ENCODE results near the gene ZNF414. TPM values are rescaled to one million over a fixed set of nuclear protein-coding genes. Genes with fewer than 3 reads are reported as not detected.

ZNF414 gene
- total RNA-seq, 1 donor from 2014 or later = 29.9 TPM

DNA sequence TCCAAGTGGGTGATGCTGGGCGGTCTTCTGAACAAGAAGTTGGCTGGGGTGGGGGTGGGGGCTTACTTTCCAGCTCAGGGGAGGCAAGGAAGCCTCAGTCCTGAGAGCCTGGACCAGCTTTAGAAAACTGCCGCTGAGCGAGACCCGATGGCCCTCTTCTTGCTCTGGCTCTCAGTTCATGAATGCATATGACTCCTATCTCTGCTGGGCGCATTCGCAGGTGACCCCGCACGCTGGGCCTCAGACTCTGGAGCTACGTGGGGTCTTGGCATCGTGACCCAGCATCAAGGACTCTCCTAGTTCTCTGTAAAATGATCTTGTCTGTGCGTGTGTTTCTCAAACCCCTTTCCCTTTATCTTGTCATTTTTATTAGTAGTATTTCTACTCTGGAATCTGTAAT lies 31.3 kb downstream of the ZNF414 start:
- no peaks in the 10 kb centered on the region for H3K27me3 Mint-ChIP-seq (ENCODE audit: unreplicated experiment)
- TF ChIP-seq, protein P1, sequence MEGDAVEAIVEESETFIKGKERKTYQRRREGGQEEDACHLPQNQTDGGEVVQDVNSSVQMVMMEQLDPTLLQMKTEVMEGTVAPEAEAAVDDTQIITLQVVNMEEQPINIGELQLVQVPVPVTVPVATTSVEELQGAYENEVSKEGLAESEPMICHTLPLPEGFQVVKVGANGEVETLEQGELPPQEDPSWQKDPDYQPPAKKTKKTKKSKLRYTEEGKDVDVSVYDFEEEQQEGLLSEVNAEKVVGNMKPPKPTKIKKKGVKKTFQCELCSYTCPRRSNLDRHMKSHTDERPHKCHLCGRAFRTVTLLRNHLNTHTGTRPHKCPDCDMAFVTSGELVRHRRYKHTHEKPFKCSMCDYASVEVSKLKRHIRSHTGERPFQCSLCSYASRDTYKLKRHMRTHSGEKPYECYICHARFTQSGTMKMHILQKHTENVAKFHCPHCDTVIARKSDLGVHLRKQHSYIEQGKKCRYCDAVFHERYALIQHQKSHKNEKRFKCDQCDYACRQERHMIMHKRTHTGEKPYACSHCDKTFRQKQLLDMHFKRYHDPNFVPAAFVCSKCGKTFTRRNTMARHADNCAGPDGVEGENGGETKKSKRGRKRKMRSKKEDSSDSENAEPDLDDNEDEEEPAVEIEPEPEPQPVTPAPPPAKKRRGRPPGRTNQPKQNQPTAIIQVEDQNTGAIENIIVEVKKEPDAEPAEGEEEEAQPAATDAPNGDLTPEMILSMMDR (IDR thresholded peaks at IDR 0.05) = no peak
- DNase-seq (ENCODE audit: extremely low spot score, unreplicated experiment) = no peak
- H3K27ac Mint-ChIP-seq (ENCODE audit: unreplicated experiment) = no peak overlapping the region
- H3K4me1 Mint-ChIP-seq (ENCODE audit: unreplicated experiment) = peaks cover 12% of the 10 kb centered on the region
- H3K4me3 Mint-ChIP-seq (ENCODE audit: unreplicated experiment) = no peak overlapping the region
- H3K36me3 Mint-ChIP-seq (ENCODE audit: unreplicated experiment) = peaks cover 33% of the 10 kb centered on the region
- no peaks in the 10 kb centered on the region for H3K9me3 Mint-ChIP-seq (ENCODE audit: unreplicated experiment)

DNA sequence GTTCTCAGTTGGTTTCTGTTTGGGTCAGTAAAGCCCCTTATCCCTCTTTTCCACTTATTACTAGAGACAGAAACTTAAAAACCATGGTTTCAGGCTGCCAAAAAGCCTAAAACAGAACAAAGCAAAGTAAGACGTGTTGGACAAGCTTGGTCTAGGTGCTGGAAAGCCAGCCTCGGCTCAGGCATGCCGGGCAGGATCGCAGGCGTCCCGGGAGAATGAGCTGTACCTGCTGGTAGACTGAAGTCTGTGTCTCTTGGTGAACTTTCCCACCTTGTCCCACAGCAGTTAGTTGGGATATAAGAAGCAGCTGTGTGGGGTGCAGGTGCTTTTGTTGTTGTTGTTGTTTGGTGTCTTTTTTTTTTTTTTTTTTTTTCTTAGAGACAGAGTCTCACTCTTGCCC lies 32.4 kb downstream of the ZNF414 start:
- TF ChIP-seq, protein P1 (IDR thresholded peaks at IDR 0.05) = no peak
- Mint-ChIP-seq H3K36me3 (ENCODE audit: unreplicated experiment) (peaks cover 30% of the 10 kb centered on the region), H3K4me1 (ENCODE audit: unreplicated experiment) (peaks cover 16% of the 10 kb centered on the region), H3K4me3 (ENCODE audit: unreplicated experiment) (no peak overlapping the region), H3K27me3 (ENCODE audit: unreplicated experiment) (no peaks in the 10 kb centered on the region), H3K9me3 (ENCODE audit: unreplicated experiment) (no peaks in the 10 kb centered on the region), H3K27ac (ENCODE audit: unreplicated experiment) (no peak overlapping the region)
- DNase-seq (ENCODE audit: extremely low spot score, unreplicated experiment) = no peak

DNA sequence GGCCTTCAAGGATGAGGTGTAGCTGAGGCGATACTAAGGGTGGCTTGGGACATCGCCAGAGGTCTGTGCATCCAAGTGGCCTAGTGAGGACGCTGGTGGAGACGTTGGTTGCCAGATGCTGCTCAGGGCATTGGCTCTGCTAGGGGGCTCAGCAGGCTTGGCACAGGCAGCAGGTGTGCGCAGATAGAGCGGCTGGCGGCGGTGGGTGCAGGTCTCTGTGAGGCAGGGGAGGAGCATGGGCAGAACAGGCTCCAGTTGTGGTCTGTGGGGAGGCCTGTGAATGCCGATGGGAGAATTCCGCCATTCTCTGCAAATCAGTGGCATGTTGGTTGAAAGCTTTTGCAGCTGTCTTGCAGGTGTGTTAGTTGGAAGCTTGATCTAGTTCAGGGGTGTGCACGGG lies 32.8 kb downstream of the ZNF414 start:
- Mint-ChIP-seq H3K9me3 (ENCODE audit: unreplicated experiment) (no peaks in the 10 kb centered on the region), H3K4me1 (ENCODE audit: unreplicated experiment) (peaks cover 16% of the 10 kb centered on the region), H3K36me3 (ENCODE audit: unreplicated experiment) (peaks cover 26% of the 10 kb centered on the region), H3K27me3 (ENCODE audit: unreplicated experiment) (no peaks in the 10 kb centered on the region), H3K4me3 (ENCODE audit: unreplicated experiment) (no peak overlapping the region), H3K27ac (ENCODE audit: unreplicated experiment) (no peak overlapping the region)
- no peak for DNase-seq (ENCODE audit: extremely low spot score, unreplicated experiment)
- TF ChIP-seq, protein P1 (IDR thresholded peaks at IDR 0.05) = no peak

DNA sequence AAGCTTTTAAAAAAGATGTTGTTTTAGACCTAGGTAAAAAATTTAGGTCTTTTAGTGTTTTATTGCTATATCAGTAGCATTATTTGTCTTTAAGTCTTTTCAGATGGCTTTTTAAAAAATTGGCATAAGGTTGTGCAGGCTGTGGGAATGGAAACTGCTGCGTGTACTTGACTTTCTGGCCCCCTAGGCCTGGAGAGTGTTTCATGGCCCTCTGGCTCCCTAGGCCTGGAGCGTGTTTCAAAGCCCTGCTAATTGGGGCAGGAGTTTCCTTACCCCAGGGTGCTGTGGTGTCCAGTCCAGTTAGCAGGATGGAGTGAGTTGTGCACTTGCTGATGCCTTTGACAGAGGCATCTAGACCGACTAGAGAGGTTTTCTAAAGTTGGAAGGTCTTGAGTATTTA lies 35.4 kb downstream of the ZNF414 start:
- Mint-ChIP-seq H3K4me1 (ENCODE audit: unreplicated experiment) (peaks cover 16% of the 10 kb centered on the region), H3K4me3 (ENCODE audit: unreplicated experiment) (no peak overlapping the region), H3K9me3 (ENCODE audit: unreplicated experiment) (no peaks in the 10 kb centered on the region), H3K36me3 (ENCODE audit: unreplicated experiment) (peaks cover 38% of the 10 kb centered on the region), H3K27me3 (ENCODE audit: unreplicated experiment) (no peaks in the 10 kb centered on the region), H3K27ac (ENCODE audit: unreplicated experiment) (peak overlapping the region; percentile 41)
- TF ChIP-seq, protein P1 (IDR thresholded peaks at IDR 0.05) = no peak
- no peak for DNase-seq (ENCODE audit: extremely low spot score, unreplicated experiment)

DNA sequence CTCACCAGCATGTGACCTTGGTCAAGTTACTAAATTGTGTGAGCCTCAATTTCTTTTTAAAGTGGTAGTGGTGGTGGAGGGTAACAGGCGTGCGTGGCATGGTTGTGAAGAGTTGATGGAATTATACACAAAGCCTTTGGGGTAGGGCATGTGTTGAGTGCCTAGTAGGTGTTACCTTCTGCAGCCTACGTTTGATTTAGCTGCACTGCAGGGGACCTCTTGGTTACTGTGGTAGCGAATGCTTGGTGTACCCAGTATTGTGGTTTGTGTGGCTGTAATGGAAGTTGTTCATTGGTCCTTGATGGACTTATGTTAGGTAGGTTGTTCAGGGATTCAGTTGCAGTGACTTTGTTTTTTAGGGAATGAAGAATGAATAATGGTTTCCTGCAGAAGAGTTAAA lies 36.1 kb downstream of the ZNF414 start:
- no peaks in the 10 kb centered on the region for H3K27me3 Mint-ChIP-seq (ENCODE audit: unreplicated experiment)
- H3K4me3 Mint-ChIP-seq (ENCODE audit: unreplicated experiment) = no peak overlapping the region
- peaks cover 16% of the 10 kb centered on the region for H3K4me1 Mint-ChIP-seq (ENCODE audit: unreplicated experiment)
- TF ChIP-seq, protein P1 (IDR thresholded peaks at IDR 0.05) = no peak
- no peaks in the 10 kb centered on the region for H3K9me3 Mint-ChIP-seq (ENCODE audit: unreplicated experiment)
- H3K27ac Mint-ChIP-seq (ENCODE audit: unreplicated experiment) = peak overlapping the region; percentile 41
- peaks cover 34% of the 10 kb centered on the region for H3K36me3 Mint-ChIP-seq (ENCODE audit: unreplicated experiment)
- no peak for DNase-seq (ENCODE audit: extremely low spot score, unreplicated experiment)

Measured in osteocyte (in vitro differentiated cells).